Gastroesophageal sphincter (tissue), 3 donors: ENCODE measurements around the gene PDXP.

Experiments used
- EP300 ChIP-seq: sonication (generic); formaldehyde crosslinking; IDR thresholded peaks from one replicate; pipeline ENCODE4 v1.6.1; 2017; ENCODE audit warnings: antibody characterized with exemption, mild to moderate bottlenecking
- POLR2A ChIP-seq, 2 donors: fragments of 450-650 bp; IDR thresholded peaks; one replicate each; pipeline ENCODE4 v1.6.1; 2017; ENCODE audit warnings: antibody characterized with exemption in 2 of 2, mild to moderate bottlenecking in 2 of 2, moderate library complexity in 1 of 2
- POLR2AphosphoS5 ChIP-seq: sonication (generic); formaldehyde crosslinking; IDR thresholded peaks from one replicate; pipeline ENCODE4 v1.6.1; 2017; ENCODE audit warnings: antibody characterized with exemption
- TF ChIP-seq, protein P1 (sequence below), 4 experiments: fragments of 200-600 bp in 2 of 4; fragments of 450-650 bp in 2 of 4; sonication (generic) in 1 of 4; IDR thresholded peaks; one replicate each; pipeline ENCODE4 v1.5.1; 2017 to 2019; ENCODE audit warnings: antibody characterized with exemption in 4 of 4, mild to moderate bottlenecking in 2 of 4, moderate library complexity in 2 of 4

DNA sequence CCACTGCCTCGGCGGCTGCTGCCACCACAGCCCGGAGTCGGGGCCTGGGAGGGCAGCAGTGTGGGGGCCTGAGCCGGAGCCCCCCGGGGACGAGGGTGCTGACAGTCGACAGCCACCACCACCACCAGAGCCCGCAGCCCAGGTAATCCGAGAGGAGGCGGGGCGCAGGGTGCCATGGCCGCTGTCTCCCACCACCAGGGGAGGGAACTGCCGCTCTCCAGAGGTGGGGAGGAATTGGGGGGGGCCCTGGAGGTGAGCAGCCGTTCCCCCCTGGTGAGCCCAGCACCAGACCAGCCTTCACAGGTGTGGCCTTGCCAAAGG is 50.9 kb downstream of the PDXP start:
- TF ChIP-seq, protein P1, sequence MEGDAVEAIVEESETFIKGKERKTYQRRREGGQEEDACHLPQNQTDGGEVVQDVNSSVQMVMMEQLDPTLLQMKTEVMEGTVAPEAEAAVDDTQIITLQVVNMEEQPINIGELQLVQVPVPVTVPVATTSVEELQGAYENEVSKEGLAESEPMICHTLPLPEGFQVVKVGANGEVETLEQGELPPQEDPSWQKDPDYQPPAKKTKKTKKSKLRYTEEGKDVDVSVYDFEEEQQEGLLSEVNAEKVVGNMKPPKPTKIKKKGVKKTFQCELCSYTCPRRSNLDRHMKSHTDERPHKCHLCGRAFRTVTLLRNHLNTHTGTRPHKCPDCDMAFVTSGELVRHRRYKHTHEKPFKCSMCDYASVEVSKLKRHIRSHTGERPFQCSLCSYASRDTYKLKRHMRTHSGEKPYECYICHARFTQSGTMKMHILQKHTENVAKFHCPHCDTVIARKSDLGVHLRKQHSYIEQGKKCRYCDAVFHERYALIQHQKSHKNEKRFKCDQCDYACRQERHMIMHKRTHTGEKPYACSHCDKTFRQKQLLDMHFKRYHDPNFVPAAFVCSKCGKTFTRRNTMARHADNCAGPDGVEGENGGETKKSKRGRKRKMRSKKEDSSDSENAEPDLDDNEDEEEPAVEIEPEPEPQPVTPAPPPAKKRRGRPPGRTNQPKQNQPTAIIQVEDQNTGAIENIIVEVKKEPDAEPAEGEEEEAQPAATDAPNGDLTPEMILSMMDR (IDR thresholded peaks at IDR 0.05), result no peak
- TF ChIP-seq POLR2A (IDR thresholded peaks at IDR 0.05), result no peak
- no peak for TF ChIP-seq POLR2AphosphoS5
- no peak for TF ChIP-seq EP300
